Endothelial cell of umbilical vein (primary cell): ENCODE results near the gene ITGA6.
"Not testable (repeated sequence)": the region's sequence is repeated elsewhere in the genome, so short reads cannot be mapped to it uniquely, and the experiment has no call there.

Source experiments
- CTCF ChIP-seq, 2 donors: IDR thresholded peaks; 1 replicate in 1 of 2; 2 replicates in 1 of 2; pipeline ENCODE4 v1.5.1; 2011; ENCODE audit warnings: low read length in 2 of 2, mild to moderate bottlenecking in 2 of 2, moderate library complexity in 2 of 2, control low read depth in 1 of 2, inconsistent platforms in 1 of 2, low read depth in 1 of 2; ENCODE audit not compliant: insufficient read depth in 1 of 2; ENCODE audit errors: extremely low read depth in 1 of 2
- JUN ChIP-seq: IDR thresholded peaks from 2 replicates; pipeline ENCODE4 v1.6.1; 2011; ENCODE audit warnings: borderline replicate concordance, low read depth; ENCODE audit not compliant: insufficient read length, insufficient read depth

- not testable (repeated sequence) for TF ChIP-seq CTCF (IDR thresholded peaks at IDR 0.05; ENCODE audit: extremely low read depth in 1 of 2, insufficient read depth in 1 of 2, low read depth in 1 of 2, low read length in 2 of 2); JUN
Observed at GRCh38 chr2:172549802-172550201, 122.4 kb downstream of the ITGA6 start.
